Psoas muscle (tissue), 8 donors: ENCODE data around the gene TRIM67. TPM values are rescaled to one million over a fixed set of nuclear protein-coding genes. Genes with fewer than 3 reads are reported as not detected.

ENCODE experiments used
- ATAC-seq, 4 donors: fragments of 200-7000 bp; cut with Tn5 transposase; one replicate each; pipeline ENCODE4 v1.9.1; 2020; ENCODE audit warnings: moderate library complexity in 3 of 4, mild to moderate bottlenecking in 2 of 4
- DNase-seq, 2 donors: peaks; one replicate each; pipeline ENCODE4 v3.0.0-alpha.2; 2020
- H3K27ac ChIP-seq: fragments of 200-600 bp; one replicate; pipeline ENCODE4 v1.8.0; 2022
- H3K27me3 ChIP-seq, 3 donors: fragments of 200-600 bp in 1 of 3; one replicate each; pipeline versions ENCODE4 v1.6.1 to v1.8.0; 2013 to 2022; ENCODE audit warnings: low read length in 2 of 3, mild to moderate bottlenecking in 2 of 3, moderate library complexity in 1 of 3; ENCODE audit not compliant: insufficient read depth in 3 of 3
- H3K36me3 ChIP-seq, 2 donors: fragments of 200-600 bp in 1 of 2; one replicate each; pipeline versions ENCODE4 v1.6.1 to v1.8.0; 2013 to 2022; ENCODE audit warnings: low read depth in 1 of 2, mild to moderate bottlenecking in 1 of 2, moderate library complexity in 1 of 2; ENCODE audit not compliant: insufficient read depth in 1 of 2
- H3K4me1 ChIP-seq: fragments of 200-600 bp; one replicate; pipeline ENCODE4 v1.8.0; 2022
- H3K4me3 ChIP-seq: fragments of 200-600 bp; one replicate; pipeline ENCODE4 v1.8.0; 2022; ENCODE audit warnings: mild to moderate bottlenecking
- H3K9me3 ChIP-seq: fragments of 200-600 bp; one replicate; pipeline ENCODE4 v1.8.0; 2022
- WGBS, 3 donors: extraction: QIAGEN DNeasy Blood & Tissue Kit; methylation state at CpG; one replicate each; pipeline versions ENCODE4 v1.1.6 to v1.1.7; 2013; 5-methylcytosine and 5-hydroxymethylcytosine counted together
- intact Hi-C, 2 donors: fragments of 100-400 bp; cut with DNase I; formaldehyde crosslinking; loops; one replicate each; pipeline versions ENCODE4 v1.11.0 to v1.14.2; 2022
- polyA plus RNA-seq, 3 donors: library from polyadenylated mRNA; stranded (reverse); fragments of 200-250 nt; gene quantifications; one replicate each; pipeline ENCODE4 v1.2.3, GENCODE V29; 2013
- total RNA-seq, 4 donors: library from RNA; stranded (reverse); fragmentation: NEBNext Ultra II Directional in 2 of 4; extraction: Animal tissue kit (Norgen Biotek cat#: 25700) in 2 of 4; gene quantifications; one replicate each; pipeline versions ENCODE4 v1.2.1 to v1.2.4, GENCODE V29; 2021 to 2023
- TF ChIP-seq, protein P1 (sequence below): fragments of 200-600 bp; IDR thresholded peaks from one replicate; pipeline ENCODE4 v1.8.0; 2022; ENCODE audit warnings: antibody characterized with exemption
- donor health status: healthy with polysubstance abuse.
- donor health status: DM: no; HTN: no; CAD: no; lungs with moderate emphysema.
- donor health status: Bipolar disorder and iron deficiency.
- donor health status: healthy.
- donor health status: DM: yes; HTN: yes; CAD: no.
- donor health status: DM: no; HTN: no; CAD: no.
- donor health status: DM: no; HTN: no; CAD: no.
- donor health status: DM: yes; HTN: yes; CAD: no.

The TRIM67 gene
- total and polyA plus RNA-seq, 7 donors = 0.06 TPM; not detected in 6

DNA sequence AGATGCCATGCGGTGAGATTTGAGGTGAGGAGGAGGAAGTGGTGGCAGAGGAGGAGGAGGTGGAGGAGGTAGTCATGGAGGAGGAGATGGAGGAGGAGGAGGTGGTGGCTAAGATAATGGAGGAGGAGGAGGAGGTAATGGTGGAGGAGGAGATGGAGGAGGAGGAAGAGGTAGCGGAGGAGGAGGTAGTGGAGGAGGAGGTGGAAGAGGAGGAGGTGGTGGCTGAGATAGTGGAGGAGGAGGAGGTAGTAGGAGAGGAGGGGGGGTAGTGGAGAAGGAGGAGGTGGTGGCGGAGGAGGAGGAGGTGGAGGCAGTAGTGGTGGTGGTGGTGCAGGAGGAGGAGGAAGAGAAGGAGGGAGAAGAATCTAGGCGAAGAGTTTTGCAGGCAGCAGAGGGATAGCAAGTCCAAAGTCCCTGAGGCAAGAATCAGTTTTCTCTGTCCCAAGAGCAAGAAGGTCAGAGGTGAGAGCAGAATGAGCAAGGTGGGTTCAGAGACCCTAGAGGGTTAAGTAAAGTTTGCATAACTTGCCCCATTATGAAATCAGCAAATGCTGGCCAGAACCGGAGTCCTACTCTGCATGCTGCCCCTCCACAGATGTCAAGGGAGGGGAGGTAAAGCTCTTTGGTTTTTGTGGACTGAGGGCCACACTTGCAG lies 40.2 kb downstream of the TRIM67 start:
- ATAC-seq (no peak), DNase-seq (no peak)
- WGBS, 3 donors = 67% methylated on average over 5 of the region's 5 CpGs
- H3K4me3 ChIP-seq = no peak overlapping the region
- H3K4me1 ChIP-seq = no peaks in the 10 kb centered on the region
- intact Hi-C loops = no loop called here
- H3K27ac ChIP-seq = no peak overlapping the region
- TF ChIP-seq, protein P1, sequence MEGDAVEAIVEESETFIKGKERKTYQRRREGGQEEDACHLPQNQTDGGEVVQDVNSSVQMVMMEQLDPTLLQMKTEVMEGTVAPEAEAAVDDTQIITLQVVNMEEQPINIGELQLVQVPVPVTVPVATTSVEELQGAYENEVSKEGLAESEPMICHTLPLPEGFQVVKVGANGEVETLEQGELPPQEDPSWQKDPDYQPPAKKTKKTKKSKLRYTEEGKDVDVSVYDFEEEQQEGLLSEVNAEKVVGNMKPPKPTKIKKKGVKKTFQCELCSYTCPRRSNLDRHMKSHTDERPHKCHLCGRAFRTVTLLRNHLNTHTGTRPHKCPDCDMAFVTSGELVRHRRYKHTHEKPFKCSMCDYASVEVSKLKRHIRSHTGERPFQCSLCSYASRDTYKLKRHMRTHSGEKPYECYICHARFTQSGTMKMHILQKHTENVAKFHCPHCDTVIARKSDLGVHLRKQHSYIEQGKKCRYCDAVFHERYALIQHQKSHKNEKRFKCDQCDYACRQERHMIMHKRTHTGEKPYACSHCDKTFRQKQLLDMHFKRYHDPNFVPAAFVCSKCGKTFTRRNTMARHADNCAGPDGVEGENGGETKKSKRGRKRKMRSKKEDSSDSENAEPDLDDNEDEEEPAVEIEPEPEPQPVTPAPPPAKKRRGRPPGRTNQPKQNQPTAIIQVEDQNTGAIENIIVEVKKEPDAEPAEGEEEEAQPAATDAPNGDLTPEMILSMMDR = no peak
- no peaks in the 10 kb centered on the region for H3K36me3 ChIP-seq
- H3K9me3 ChIP-seq = no peaks in the 10 kb centered on the region
- H3K27me3 ChIP-seq = peaks cover 0 to 14% (median 0%) of the 10 kb centered on the region in 3 donors

- H3K36me3 ChIP-seq = no peaks in the 10 kb centered on the region
- DNase-seq = no peak
- WGBS, 3 donors = 74 to 80% (median 78%) methylated on average over 21 of the region's 21 CpGs
- intact Hi-C loops = no loop called here
- H3K27me3 ChIP-seq = peaks cover 0 to 14% (median 0%) of the 10 kb centered on the region in 3 donors
- no peak overlapping the region for H3K4me3 ChIP-seq
- no peaks in the 10 kb centered on the region for H3K9me3 ChIP-seq
- TF ChIP-seq, protein P1 = no peak
- H3K27ac ChIP-seq = no peak overlapping the region
- no peak for ATAC-seq
- no peaks in the 10 kb centered on the region for H3K4me1 ChIP-seq
These were observed 41.6 kb downstream of the TRIM67 start for GRCh38 chr1:231203259-231204057.

DNA sequence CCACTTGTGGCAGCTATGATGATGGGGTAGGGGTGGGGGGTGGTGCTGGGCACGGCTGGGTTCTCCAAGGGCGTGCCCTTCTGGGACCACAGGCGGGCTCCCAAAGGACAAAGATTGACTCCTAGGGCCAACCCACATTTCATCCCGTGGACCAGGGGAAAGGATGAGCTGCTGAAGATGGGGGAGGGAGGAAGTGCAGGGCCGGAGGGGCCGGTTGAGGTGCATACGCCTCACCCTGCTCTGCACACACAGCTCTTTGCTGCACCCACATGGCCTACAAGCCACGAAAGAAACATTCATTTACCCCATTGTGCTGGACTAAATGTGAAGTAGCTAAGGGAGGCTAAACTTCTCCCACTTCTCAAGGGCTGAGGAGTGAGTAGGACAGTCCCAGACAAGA lies 45.0 kb downstream of the TRIM67 start:
- H3K4me3 ChIP-seq = no peak overlapping the region
- no peak for ATAC-seq
- no peaks in the 10 kb centered on the region for H3K4me1 ChIP-seq
- H3K9me3 ChIP-seq = no peaks in the 10 kb centered on the region
- no peaks in the 10 kb centered on the region for H3K36me3 ChIP-seq
- WGBS, 3 donors = 47 to 61% (median 56%) methylated on average over 8 of the region's 8 CpGs
- TF ChIP-seq, protein P1 = no peak
- DNase-seq = no peak
- intact Hi-C loops = loop anchor here in 1 of 2 donors (5.0 kb wide), 1 partner anchor 115 kb away; no protein-coding TSS in a partner anchor
- H3K27me3 ChIP-seq = peaks cover 0 to 2% (median 0%) of the 10 kb centered on the region in 3 donors
- H3K27ac ChIP-seq = no peak overlapping the region

DNA sequence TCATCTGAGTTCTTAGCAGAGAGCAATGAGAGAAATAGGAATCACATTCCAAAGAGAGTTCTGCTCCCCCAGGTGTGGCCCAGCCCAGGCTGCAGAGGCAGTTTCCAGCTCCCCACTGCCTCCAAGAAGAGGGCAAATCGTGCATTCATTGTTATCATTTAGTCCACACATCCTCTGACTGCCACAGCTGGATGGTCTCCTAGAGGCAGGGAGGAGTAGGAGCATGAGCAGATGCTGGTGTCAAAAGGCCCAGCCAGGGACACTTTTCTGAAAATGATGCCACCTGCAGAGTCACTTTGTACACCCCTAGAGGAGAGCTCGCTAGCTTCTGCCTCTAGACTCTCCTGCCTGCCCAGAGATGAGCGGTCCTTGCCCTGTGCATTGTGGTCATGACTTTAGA lies 45.6 kb downstream of the TRIM67 start:
- WGBS, 3 donors = 79 to 83% (median 80%) methylated on average over 3 of the region's 3 CpGs
- no peaks in the 10 kb centered on the region for H3K36me3 ChIP-seq
- H3K27ac ChIP-seq = no peak overlapping the region
- no peak for ATAC-seq
- no peak overlapping the region for H3K4me3 ChIP-seq
- intact Hi-C loops = loop anchor here in 1 of 2 donors (5.0 kb wide), 1 partner anchor 115 kb away; no protein-coding TSS in a partner anchor
- no peaks in the 10 kb centered on the region for H3K27me3 ChIP-seq
- no peaks in the 10 kb centered on the region for H3K4me1 ChIP-seq
- TF ChIP-seq, protein P1 = no peak
- DNase-seq = no peak
- no peaks in the 10 kb centered on the region for H3K9me3 ChIP-seq
